HEK293 (cell line): ENCODE data around the gene NREP.

ENCODE experiments used
- SCRT2 ChIP-seq: fragments of 450-650 bp; formaldehyde crosslinking; IDR thresholded peaks from 2 replicates; pipeline ENCODE4 v1.5.1; 2016; ENCODE audit warnings: missing biosample characterization, missing genetic modification characterization
- ZBTB7A ChIP-seq: fragments of 450-650 bp; formaldehyde crosslinking; IDR thresholded peaks from 2 replicates; pipeline ENCODE4 v1.5.1; 2016; ENCODE audit warnings: low read depth, missing biosample characterization, missing genetic modification characterization
- TF ChIP-seq, protein P1 (sequence below): fragments of 450-650 bp; formaldehyde crosslinking; IDR thresholded peaks from 2 replicates; pipeline ENCODE4 v1.5.1; 2016; ENCODE audit warnings: missing biosample characterization, missing genetic modification characterization

GRCh38 chr5:111800351-111800750 lies 43.4 kb upstream of the NREP start:
- TF ChIP-seq SCRT2 (no peak), ZBTB7A (tag by site-specific recombination) (no peak)
- TF ChIP-seq, protein P1, sequence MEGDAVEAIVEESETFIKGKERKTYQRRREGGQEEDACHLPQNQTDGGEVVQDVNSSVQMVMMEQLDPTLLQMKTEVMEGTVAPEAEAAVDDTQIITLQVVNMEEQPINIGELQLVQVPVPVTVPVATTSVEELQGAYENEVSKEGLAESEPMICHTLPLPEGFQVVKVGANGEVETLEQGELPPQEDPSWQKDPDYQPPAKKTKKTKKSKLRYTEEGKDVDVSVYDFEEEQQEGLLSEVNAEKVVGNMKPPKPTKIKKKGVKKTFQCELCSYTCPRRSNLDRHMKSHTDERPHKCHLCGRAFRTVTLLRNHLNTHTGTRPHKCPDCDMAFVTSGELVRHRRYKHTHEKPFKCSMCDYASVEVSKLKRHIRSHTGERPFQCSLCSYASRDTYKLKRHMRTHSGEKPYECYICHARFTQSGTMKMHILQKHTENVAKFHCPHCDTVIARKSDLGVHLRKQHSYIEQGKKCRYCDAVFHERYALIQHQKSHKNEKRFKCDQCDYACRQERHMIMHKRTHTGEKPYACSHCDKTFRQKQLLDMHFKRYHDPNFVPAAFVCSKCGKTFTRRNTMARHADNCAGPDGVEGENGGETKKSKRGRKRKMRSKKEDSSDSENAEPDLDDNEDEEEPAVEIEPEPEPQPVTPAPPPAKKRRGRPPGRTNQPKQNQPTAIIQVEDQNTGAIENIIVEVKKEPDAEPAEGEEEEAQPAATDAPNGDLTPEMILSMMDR (tag by site-specific recombination), result no peak
